Measurements from ENCODE around the gene DPEP1. TPM values are rescaled to one million over a fixed set of nuclear protein-coding genes. Genes with fewer than 3 reads are reported as not detected.

DPEP1 gene
- total and polyA plus RNA-seq, 4 donors, result 0.14 to 0.83 (median 0.45) TPM

DNA sequence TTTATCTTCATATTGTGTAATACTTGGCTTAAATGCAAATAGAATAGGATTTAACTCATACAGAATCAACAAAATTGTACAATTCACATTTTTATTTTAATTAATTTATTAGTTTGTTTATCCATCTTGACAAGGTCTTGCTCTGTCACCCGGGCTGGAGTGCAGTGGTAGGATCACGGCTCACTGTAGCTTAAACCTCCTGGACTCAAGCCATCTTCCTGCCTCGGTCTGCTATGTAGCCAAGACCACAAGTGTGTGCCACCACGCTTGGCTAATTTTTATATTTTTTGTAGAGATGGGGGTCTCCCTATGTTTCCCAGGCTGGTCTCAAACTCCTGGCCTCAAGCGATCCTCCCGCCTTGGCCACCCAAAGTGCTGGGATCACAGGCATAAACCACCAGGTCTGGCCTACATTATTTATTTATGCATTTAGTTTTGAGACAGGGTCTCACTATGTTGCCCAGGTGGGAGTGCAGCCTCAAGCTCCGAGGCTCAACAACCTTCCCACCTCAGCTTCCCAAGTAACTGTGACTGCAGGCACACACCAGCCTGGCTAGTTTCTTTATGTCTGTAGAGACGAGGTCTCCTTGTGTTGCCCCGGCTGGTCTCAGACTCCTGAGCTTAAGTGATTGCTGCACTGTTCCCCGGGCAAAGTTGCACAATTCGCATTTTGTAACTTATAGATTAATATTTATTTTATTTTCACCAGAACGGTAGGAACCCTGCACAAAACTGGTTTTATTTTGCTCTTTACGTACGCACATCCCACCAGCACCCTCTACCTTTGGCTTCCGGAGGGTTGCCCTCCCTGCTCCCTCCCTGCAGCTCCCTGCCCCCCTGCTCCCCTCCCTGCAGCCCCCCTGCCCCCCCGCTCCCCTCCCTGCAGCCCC, 4.9 kb downstream of the DPEP1 start:
- 56% methylated on average over 16 of the region's 16 CpGs for WGBS
- Histone ChIP-seq H3K9ac (ENCODE audit: low read depth in 1 of 2, low read length in 2 of 2) (no peak overlapping the region), H3K27ac (ENCODE audit: low read depth in 1 of 2, low read length in 2 of 2) (no peak overlapping the region), H3K4me1 (ENCODE audit: control insufficient read depth in 4 of 4, insufficient read depth in 4 of 4, low read length in 3 of 4) (no peaks in the 10 kb centered on the region), H3K36me3 (ENCODE audit: control insufficient read depth in 4 of 4, insufficient read depth in 3 of 4, low read depth in 1 of 4, low read length in 3 of 4) (no peaks in the 10 kb centered on the region), H3K9me3 (ENCODE audit: control insufficient read depth in 4 of 4, low read length in 3 of 4) (no peaks in the 10 kb centered on the region), H3K27me3 (ENCODE audit: control insufficient read depth in 4 of 4, insufficient read depth in 4 of 4, low read length in 3 of 4) (no peaks in the 10 kb centered on the region), H3K4me3 (ENCODE audit: low read depth in 1 of 3, low read length in 3 of 3) (no peak overlapping the region)
- no peak for DNase-seq (ENCODE audit: low spot score)
- TF ChIP-seq YY1 (IDR thresholded peaks at IDR 0.05), result no peak
- TF ChIP-seq, protein P1, sequence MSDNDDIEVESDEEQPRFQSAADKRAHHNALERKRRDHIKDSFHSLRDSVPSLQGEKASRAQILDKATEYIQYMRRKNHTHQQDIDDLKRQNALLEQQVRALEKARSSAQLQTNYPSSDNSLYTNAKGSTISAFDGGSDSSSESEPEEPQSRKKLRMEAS (IDR thresholded peaks at IDR 0.05), result no peak
- no peak for TF ChIP-seq JUND (IDR thresholded peaks at IDR 0.05)
- TF ChIP-seq RXRA (IDR thresholded peaks at IDR 0.05), result no peak
- no peak for TF ChIP-seq FOXA1 (IDR thresholded peaks at IDR 0.05)
- TF ChIP-seq, protein P2, sequence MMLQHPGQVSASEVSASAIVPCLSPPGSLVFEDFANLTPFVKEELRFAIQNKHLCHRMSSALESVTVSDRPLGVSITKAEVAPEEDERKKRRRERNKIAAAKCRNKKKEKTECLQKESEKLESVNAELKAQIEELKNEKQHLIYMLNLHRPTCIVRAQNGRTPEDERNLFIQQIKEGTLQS (IDR thresholded peaks at IDR 0.05), result no peak
- TF ChIP-seq TAF1 (conservative IDR thresholded peaks at IDR 0.05), result no peak
- no peak for TF ChIP-seq HNF4G (IDR thresholded peaks at IDR 0.05)
- TF ChIP-seq HNF4A (conservative IDR thresholded peaks at IDR 0.05), result no peak
- TF ChIP-seq, protein P3, sequence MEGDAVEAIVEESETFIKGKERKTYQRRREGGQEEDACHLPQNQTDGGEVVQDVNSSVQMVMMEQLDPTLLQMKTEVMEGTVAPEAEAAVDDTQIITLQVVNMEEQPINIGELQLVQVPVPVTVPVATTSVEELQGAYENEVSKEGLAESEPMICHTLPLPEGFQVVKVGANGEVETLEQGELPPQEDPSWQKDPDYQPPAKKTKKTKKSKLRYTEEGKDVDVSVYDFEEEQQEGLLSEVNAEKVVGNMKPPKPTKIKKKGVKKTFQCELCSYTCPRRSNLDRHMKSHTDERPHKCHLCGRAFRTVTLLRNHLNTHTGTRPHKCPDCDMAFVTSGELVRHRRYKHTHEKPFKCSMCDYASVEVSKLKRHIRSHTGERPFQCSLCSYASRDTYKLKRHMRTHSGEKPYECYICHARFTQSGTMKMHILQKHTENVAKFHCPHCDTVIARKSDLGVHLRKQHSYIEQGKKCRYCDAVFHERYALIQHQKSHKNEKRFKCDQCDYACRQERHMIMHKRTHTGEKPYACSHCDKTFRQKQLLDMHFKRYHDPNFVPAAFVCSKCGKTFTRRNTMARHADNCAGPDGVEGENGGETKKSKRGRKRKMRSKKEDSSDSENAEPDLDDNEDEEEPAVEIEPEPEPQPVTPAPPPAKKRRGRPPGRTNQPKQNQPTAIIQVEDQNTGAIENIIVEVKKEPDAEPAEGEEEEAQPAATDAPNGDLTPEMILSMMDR (IDR thresholded peaks at IDR 0.05; ENCODE audit: low read depth, low read length, missing input control), result no peak
- TF ChIP-seq RAD21 (IDR thresholded peaks at IDR 0.05), result no peak
- TF ChIP-seq NR2F2 (IDR thresholded peaks at IDR 0.05), result no peak
- TF ChIP-seq, protein P4, sequence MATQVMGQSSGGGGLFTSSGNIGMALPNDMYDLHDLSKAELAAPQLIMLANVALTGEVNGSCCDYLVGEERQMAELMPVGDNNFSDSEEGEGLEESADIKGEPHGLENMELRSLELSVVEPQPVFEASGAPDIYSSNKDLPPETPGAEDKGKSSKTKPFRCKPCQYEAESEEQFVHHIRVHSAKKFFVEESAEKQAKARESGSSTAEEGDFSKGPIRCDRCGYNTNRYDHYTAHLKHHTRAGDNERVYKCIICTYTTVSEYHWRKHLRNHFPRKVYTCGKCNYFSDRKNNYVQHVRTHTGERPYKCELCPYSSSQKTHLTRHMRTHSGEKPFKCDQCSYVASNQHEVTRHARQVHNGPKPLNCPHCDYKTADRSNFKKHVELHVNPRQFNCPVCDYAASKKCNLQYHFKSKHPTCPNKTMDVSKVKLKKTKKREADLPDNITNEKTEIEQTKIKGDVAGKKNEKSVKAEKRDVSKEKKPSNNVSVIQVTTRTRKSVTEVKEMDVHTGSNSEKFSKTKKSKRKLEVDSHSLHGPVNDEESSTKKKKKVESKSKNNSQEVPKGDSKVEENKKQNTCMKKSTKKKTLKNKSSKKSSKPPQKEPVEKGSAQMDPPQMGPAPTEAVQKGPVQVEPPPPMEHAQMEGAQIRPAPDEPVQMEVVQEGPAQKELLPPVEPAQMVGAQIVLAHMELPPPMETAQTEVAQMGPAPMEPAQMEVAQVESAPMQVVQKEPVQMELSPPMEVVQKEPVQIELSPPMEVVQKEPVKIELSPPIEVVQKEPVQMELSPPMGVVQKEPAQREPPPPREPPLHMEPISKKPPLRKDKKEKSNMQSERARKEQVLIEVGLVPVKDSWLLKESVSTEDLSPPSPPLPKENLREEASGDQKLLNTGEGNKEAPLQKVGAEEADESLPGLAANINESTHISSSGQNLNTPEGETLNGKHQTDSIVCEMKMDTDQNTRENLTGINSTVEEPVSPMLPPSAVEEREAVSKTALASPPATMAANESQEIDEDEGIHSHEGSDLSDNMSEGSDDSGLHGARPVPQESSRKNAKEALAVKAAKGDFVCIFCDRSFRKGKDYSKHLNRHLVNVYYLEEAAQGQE (IDR thresholded peaks at IDR 0.05), result no peak
- TF ChIP-seq SP1 (IDR thresholded peaks at IDR 0.05), result no peak
- TF ChIP-seq EGR1 (IDR thresholded peaks at IDR 0.05; ENCODE audit: low read depth in 2 of 2), result no peak
- TF ChIP-seq GABPA (IDR thresholded peaks at IDR 0.05 in 1 of 2, conservative IDR thresholded peaks at IDR 0.05 in 1 of 2), result no peak
- TF ChIP-seq, protein P5, sequence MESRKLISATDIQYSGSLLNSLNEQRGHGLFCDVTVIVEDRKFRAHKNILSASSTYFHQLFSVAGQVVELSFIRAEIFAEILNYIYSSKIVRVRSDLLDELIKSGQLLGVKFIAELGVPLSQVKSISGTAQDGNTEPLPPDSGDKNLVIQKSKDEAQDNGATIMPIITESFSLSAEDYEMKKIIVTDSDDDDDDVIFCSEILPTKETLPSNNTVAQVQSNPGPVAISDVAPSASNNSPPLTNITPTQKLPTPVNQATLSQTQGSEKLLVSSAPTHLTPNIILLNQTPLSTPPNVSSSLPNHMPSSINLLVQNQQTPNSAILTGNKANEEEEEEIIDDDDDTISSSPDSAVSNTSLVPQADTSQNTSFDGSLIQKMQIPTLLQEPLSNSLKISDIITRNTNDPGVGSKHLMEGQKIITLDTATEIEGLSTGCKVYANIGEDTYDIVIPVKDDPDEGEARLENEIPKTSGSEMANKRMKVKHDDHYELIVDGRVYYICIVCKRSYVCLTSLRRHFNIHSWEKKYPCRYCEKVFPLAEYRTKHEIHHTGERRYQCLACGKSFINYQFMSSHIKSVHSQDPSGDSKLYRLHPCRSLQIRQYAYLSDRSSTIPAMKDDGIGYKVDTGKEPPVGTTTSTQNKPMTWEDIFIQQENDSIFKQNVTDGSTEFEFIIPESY (IDR thresholded peaks at IDR 0.05), result no peak
- TF ChIP-seq FOXA2 (IDR thresholded peaks at IDR 0.05), result no peak

Measured in liver (tissue), 9 donors.